ENCODE data around the gene IQSEC1.

The IQSEC1 gene

GRCh38 chr3:13013994-13014754 lies 59.1 kb downstream of the IQSEC1 start:
- H3K36me3 ChIP-seq (ENCODE audit: control insufficient read depth, insufficient read depth, low read length), result no peaks in the 10 kb centered on the region
- H3K27me3 ChIP-seq (ENCODE audit: control insufficient read depth, insufficient read depth, low read length), result no peaks in the 10 kb centered on the region
- no peak overlapping the region for H3K9ac ChIP-seq
- no peak overlapping the region for H3K27ac ChIP-seq
- TF ChIP-seq CTCF (IDR thresholded peaks at IDR 0.05), result no peak
- no peak overlapping the region for H2AFZ ChIP-seq
- H3K4me2 ChIP-seq (ENCODE audit: low read length), result no peak overlapping the region
- peaks cover 13% of the 10 kb centered on the region for H3K4me1 ChIP-seq
- H3K79me2 ChIP-seq, result no peaks in the 10 kb centered on the region
- H3K4me3 ChIP-seq (ENCODE audit: low read depth, low read length), result no peak overlapping the region
- no peaks in the 10 kb centered on the region for H3K9me3 ChIP-seq (ENCODE audit: control insufficient read depth, low read length)

GRCh38 chr3:13013566-13013965 lies 59.7 kb downstream of the IQSEC1 start:
- no peak overlapping the region for H3K4me2 ChIP-seq (ENCODE audit: low read length)
- H3K4me1 ChIP-seq, result peaks cover 8% of the 10 kb centered on the region
- H3K9me3 ChIP-seq (ENCODE audit: control insufficient read depth, low read length), result no peaks in the 10 kb centered on the region
- no peaks in the 10 kb centered on the region for H3K27me3 ChIP-seq (ENCODE audit: control insufficient read depth, insufficient read depth, low read length)
- H3K27ac ChIP-seq, result no peak overlapping the region
- H3K36me3 ChIP-seq (ENCODE audit: control insufficient read depth, insufficient read depth, low read length), result no peaks in the 10 kb centered on the region
- no peak for TF ChIP-seq CTCF (IDR thresholded peaks at IDR 0.05)
- no peak overlapping the region for H3K9ac ChIP-seq
- H3K79me2 ChIP-seq, result peaks cover 2% of the 10 kb centered on the region
- no peak overlapping the region for H3K4me3 ChIP-seq (ENCODE audit: low read depth, low read length)
- H2AFZ ChIP-seq, result no peak overlapping the region

- H2AFZ ChIP-seq, result no peak overlapping the region
- no peaks in the 10 kb centered on the region for H3K27me3 ChIP-seq (ENCODE audit: control insufficient read depth, insufficient read depth, low read length)
- no peak overlapping the region for H3K9ac ChIP-seq
- peaks cover 2% of the 10 kb centered on the region for H3K79me2 ChIP-seq
- H3K4me1 ChIP-seq, result peaks cover 8% of the 10 kb centered on the region
- no peaks in the 10 kb centered on the region for H3K9me3 ChIP-seq (ENCODE audit: control insufficient read depth, low read length)
- H3K4me3 ChIP-seq (ENCODE audit: low read depth, low read length), result no peak overlapping the region
- no peak for TF ChIP-seq CTCF (IDR thresholded peaks at IDR 0.05)
- H3K36me3 ChIP-seq (ENCODE audit: control insufficient read depth, insufficient read depth, low read length), result no peaks in the 10 kb centered on the region
- H3K4me2 ChIP-seq (ENCODE audit: low read length), result no peak overlapping the region
- H3K27ac ChIP-seq, result no peak overlapping the region
Observed at GRCh38 chr3:13013151-13013561, 60.1 kb downstream of the IQSEC1 start.

- no peak overlapping the region for H3K4me3 ChIP-seq (ENCODE audit: low read depth, low read length)
- H2AFZ ChIP-seq, result no peak overlapping the region
- no peak overlapping the region for H3K9ac ChIP-seq
- H3K27ac ChIP-seq, result no peak overlapping the region
- no peak overlapping the region for H3K4me2 ChIP-seq (ENCODE audit: low read length)
- peaks cover 2% of the 10 kb centered on the region for H3K79me2 ChIP-seq
- peaks cover 8% of the 10 kb centered on the region for H3K4me1 ChIP-seq
- no peaks in the 10 kb centered on the region for H3K36me3 ChIP-seq (ENCODE audit: control insufficient read depth, insufficient read depth, low read length)
- TF ChIP-seq CTCF (IDR thresholded peaks at IDR 0.05), result no peak
- no peaks in the 10 kb centered on the region for H3K9me3 ChIP-seq (ENCODE audit: control insufficient read depth, low read length)
- no peaks in the 10 kb centered on the region for H3K27me3 ChIP-seq (ENCODE audit: control insufficient read depth, insufficient read depth, low read length)
Observed at GRCh38 chr3:13012221-13012691, 61.0 kb downstream of the IQSEC1 start.

All from parathyroid adenoma (tissue), 2 donors.